GM12873 (cell line): Measurements from ENCODE around the gene EED.

Source experiments
- CTCF ChIP-seq: IDR thresholded peaks from 2 replicates; pipeline ENCODE4 v1.5.1; 2012; ENCODE audit warnings: low read depth, mild to moderate bottlenecking, moderate library complexity, low read length, control low read depth; ENCODE audit not compliant: insufficient read depth; ENCODE audit errors: missing control alignments

The EED gene

DNA sequence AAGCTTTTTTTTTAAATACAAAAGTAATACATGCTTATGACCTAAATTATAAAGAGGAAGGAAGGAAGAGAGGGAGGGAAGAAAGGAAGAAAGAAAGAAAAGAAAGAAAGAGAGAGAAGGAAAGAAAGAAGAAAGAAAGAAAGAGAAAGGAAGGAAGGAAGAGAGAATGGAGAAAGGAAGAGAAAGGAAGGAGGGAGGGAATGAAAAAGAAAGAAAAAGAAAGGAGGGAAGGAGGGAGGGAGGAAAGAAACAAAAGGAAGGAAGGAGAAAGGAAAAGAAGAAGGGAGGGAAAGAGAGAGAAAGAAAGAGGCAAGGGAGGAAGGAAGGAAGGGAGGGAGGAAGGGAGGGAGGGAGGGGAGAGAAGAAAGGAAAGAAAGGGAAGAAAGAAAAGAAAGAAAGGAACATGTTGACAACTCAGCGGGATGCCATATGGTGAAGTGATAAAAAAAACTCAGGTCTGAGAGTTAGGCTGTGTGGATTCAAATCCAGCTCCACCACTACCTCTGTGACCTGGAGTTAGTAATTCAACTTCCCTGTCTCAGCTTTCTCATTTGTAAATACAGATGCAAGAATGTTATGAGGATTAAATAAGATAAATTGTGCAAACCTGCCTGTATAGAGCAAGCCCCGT is 9.6 kb upstream of the EED start:
- no peak for TF ChIP-seq CTCF

- TF ChIP-seq CTCF = no peak
These were observed 7.2 kb upstream of the EED start for GRCh38 chr11:86237267-86237804.

DNA sequence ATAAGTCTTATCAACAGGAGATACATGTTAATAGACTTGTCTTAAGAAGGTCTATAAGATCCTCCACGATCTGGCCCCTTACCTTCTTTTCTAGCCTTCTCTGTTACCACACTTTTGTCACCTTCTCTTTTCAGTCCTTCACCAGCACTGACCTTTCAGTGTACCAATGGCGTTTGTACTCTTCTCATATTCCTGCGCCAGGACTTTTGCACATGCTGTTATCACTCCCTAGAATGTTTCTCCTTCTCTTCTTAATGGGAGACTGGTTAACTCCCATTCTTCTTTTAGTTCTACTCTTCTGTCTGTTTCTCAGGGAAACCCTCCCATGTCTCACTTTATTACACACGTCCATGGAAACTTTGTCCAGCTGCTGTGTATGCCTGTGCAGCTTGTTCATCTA is 4.4 kb upstream of the EED start:
- TF ChIP-seq CTCF = no peak

GRCh38 chr11:86241956-86242535 is 2.5 kb upstream of the EED start:
- TF ChIP-seq CTCF = no peak

DNA sequence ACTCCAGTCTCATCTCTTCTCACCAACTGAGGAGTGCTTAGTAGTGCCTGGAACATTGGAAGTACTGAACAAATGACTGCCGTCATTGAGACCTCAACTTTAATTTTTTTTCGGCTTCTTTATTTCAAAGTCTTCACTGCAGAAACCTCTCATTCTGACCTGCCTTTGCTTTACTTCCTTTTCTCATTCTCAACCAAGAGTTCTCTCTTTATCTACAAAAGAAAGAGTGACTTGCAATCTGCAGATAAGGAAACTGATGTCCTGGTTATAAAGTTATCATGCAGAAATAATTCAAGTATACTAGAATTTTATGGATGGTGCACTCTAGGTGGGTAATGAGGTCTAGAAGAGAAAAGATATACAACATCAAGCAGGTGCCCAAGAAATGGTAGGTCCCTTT is 1.2 kb upstream of the EED start:
- no peak for TF ChIP-seq CTCF

- TF ChIP-seq CTCF = no peak
These were observed 461 bp upstream of the EED start for GRCh38 chr11:86244063-86244521.

- TF ChIP-seq CTCF = no peak
These were observed 1.1 kb downstream of the EED start for GRCh38 chr11:86245369-86246292.
